Measurements from ENCODE around the gene NFATC1.

The NFATC1 gene

GRCh38 chr18:79525556-79526467, 130.1 kb downstream of the NFATC1 start:
- no peak for DNase-seq

- no peak for DNase-seq
Measured at GRCh38 chr18:79526468-79527460, 131.0 kb downstream of the NFATC1 start.

GRCh38 chr18:79527656-79528315, 132.1 kb downstream of the NFATC1 start:
- no peak for DNase-seq

GRCh38 chr18:79528316-79528695, 132.6 kb downstream of the NFATC1 start:
- no peak for DNase-seq

- DNase-seq = peak; percentile 83
Measured at GRCh38 chr18:79528846-79529245, 133.1 kb downstream of the NFATC1 start.

GRCh38 chr18:79529296-79529695, 133.6 kb downstream of the NFATC1 start:
- no peak for DNase-seq

GRCh38 chr18:79529991-79530390, 134.3 kb downstream of the NFATC1 start:
- no peak for DNase-seq

- DNase-seq = no peak
Measured at GRCh38 chr18:79530821-79531220, 135.1 kb downstream of the NFATC1 start.

GRCh38 chr18:79531386-79531785, 135.7 kb downstream of the NFATC1 start:
- no peak for DNase-seq

GRCh38 chr18:79531926-79532312, 136.2 kb downstream of the NFATC1 start:
- DNase-seq = no peak

GRCh38 chr18:79532313-79533007, 136.7 kb downstream of the NFATC1 start:
- no peak for DNase-seq

- no peak for DNase-seq
Measured at GRCh38 chr18:79533146-79533545, 137.4 kb downstream of the NFATC1 start.

- no peak for DNase-seq
Measured at GRCh38 chr18:79533591-79533990, 137.9 kb downstream of the NFATC1 start.

- no peak for DNase-seq
Measured at GRCh38 chr18:79534356-79534755, 138.6 kb downstream of the NFATC1 start.

GRCh38 chr18:79537758-79538157, 142.0 kb downstream of the NFATC1 start:
- no peak for DNase-seq

GRCh38 chr18:79538635-79539034, 142.9 kb downstream of the NFATC1 start:
- peak; percentile 1 for DNase-seq

GRCh38 chr18:79540161-79540903, 144.6 kb downstream of the NFATC1 start:
- DNase-seq = peak; percentile 43

GRCh38 chr18:79540904-79541282, 145.2 kb downstream of the NFATC1 start:
- peak; percentile 49 for DNase-seq

- DNase-seq = no peak
Measured at GRCh38 chr18:79542213-79542612, 146.5 kb downstream of the NFATC1 start.

GRCh38 chr18:79542876-79543750, 147.4 kb downstream of the NFATC1 start:
- peak; percentile 62 for DNase-seq
